NCI-H446 (cell line): Measurements from ENCODE around the gene SEMA3C.

Experiments used
- DNase-seq, 2 experiments: peaks; one replicate each; lab custom pipeline; 2025; lab: John Stamatoyannopoulos, UW

SEMA3C gene

GRCh38 chr7:80918909-80919721, at the start of gene SEMA3C:
Gene SEMA3C, minus strand, starts transcription at chr7:80919051. Its CDS starts 2,270 bp downstream, at chr7:80916781.
- DNase-seq, result peak; percentile 63 to 93

GRCh38 chr7:80968606-80969005, 49.8 kb upstream of the SEMA3C start:
- DNase-seq, result no peak

- DNase-seq, result no peak
Measured at GRCh38 chr7:80967917-80968297, 49.1 kb upstream of the SEMA3C start.

GRCh38 chr7:80967071-80967916, 48.4 kb upstream of the SEMA3C start:
- DNase-seq, result peak in 1 of 2 experiments; percentile 25

- no peak for DNase-seq
Measured at GRCh38 chr7:80960244-80960795, 41.5 kb upstream of the SEMA3C start.

- no peak for DNase-seq
Measured at GRCh38 chr7:80957226-80957777, 38.5 kb upstream of the SEMA3C start.

- DNase-seq, result no peak
Measured at GRCh38 chr7:80954191-80954590, 35.3 kb upstream of the SEMA3C start.

- DNase-seq, result no peak
Measured at GRCh38 chr7:80950550-80950967, 31.7 kb upstream of the SEMA3C start.

- DNase-seq, result no peak
Measured at GRCh38 chr7:80949449-80949848, 30.6 kb upstream of the SEMA3C start.

GRCh38 chr7:80946858-80947257, 28.0 kb upstream of the SEMA3C start:
- no peak for DNase-seq

GRCh38 chr7:80945976-80946375, 27.1 kb upstream of the SEMA3C start:
- no peak for DNase-seq

GRCh38 chr7:80943342-80943741, 24.5 kb upstream of the SEMA3C start:
- no peak for DNase-seq

GRCh38 chr7:80942261-80943041, 23.6 kb upstream of the SEMA3C start:
- DNase-seq, result peak in 1 of 2 experiments; percentile 47

- DNase-seq, result peak in 1 of 2 experiments; percentile 14
Measured at GRCh38 chr7:80941208-80941758, 22.4 kb upstream of the SEMA3C start.

GRCh38 chr7:80940539-80941207, 21.8 kb upstream of the SEMA3C start:
- peak in 1 of 2 experiments; percentile 13 for DNase-seq

GRCh38 chr7:80937336-80937735, 18.5 kb upstream of the SEMA3C start:
- DNase-seq, result no peak

GRCh38 chr7:80935991-80936780, 17.3 kb upstream of the SEMA3C start:
- DNase-seq, result peak; percentile 7 to 21

- DNase-seq, result no peak
Measured at GRCh38 chr7:80934321-80934720, 15.5 kb upstream of the SEMA3C start.

- no peak for DNase-seq
Measured at GRCh38 chr7:80932536-80932935, 13.7 kb upstream of the SEMA3C start.

GRCh38 chr7:80929619-80930018, 10.8 kb upstream of the SEMA3C start:
- DNase-seq, result no peak
